Transverse colon (tissue), 4 donors: ENCODE results near the gene PPRC1.

Source experiments
- CTCF ChIP-seq, 5 experiments: fragments of 200-600 bp in 3 of 5; fragments of 450-650 bp in 2 of 5; sonication (generic) in 3 of 5; IDR thresholded peaks; 1 replicate in 2 of 5; 2 replicates in 3 of 5; pipeline ENCODE4 v1.5.1; 2016 to 2017; ENCODE audit warnings: antibody characterized with exemption in 5 of 5, inconsistent platforms in 3 of 5, mild to moderate bottlenecking in 2 of 5, moderate library complexity in 1 of 5
- EP300 ChIP-seq: sonication (generic); formaldehyde crosslinking; IDR thresholded peaks from one replicate; pipeline ENCODE4 v1.6.1; 2017; ENCODE audit warnings: antibody characterized with exemption, low read depth
- POLR2A ChIP-seq: fragments of 450-650 bp; IDR thresholded peaks from one replicate; pipeline ENCODE4 v1.6.1; 2016; ENCODE audit warnings: antibody characterized with exemption, mild to moderate bottlenecking, moderate library complexity
- POLR2AphosphoS5 ChIP-seq, 3 donors: sonication (generic); formaldehyde crosslinking; IDR thresholded peaks; one replicate each; pipeline ENCODE4 v1.6.1; 2016; ENCODE audit warnings: antibody characterized with exemption in 3 of 3

- TF ChIP-seq CTCF (IDR thresholded peaks at IDR 0.05) (no peak), POLR2A (no peak), POLR2AphosphoS5 (IDR thresholded peaks at IDR 0.05) (no peak), EP300 (no peak)
These were observed 53.1 kb downstream of the PPRC1 start for GRCh38 chr10:102185811-102186527.
